AG04449 (cell line): ENCODE measurements around the gene KANSL1.
"Not testable (repeated sequence)": the region's sequence is repeated elsewhere in the genome, so short reads cannot be mapped to it uniquely, and the experiment has no call there.

Source experiments
- CTCF ChIA-PET: fragments of 350-600 bp; formaldehyde crosslinking; extraction: SDS; loops from one replicate; lab custom pipeline; 2021; ENCODE audit warnings: antibody characterized with exemption; lab: Yijun Ruan, JAX
- POLR2A ChIA-PET: fragments of 400-600, 350-600 bp; formaldehyde crosslinking; extraction: SDS; loops from one replicate; lab custom pipeline; 2020; ENCODE audit warnings: antibody characterized with exemption, inconsistent platforms; lab: Yijun Ruan, JAX
- DNase-seq: peaks from one replicate; pipeline ENCODE4 v3.0.0-alpha.2; 2010; ENCODE audit warnings: low read depth, low spot score
- H3K4me3 ChIP-seq: 2 replicates; pipeline ENCODE4 v1.5.1; 2011; ENCODE audit warnings: low read depth, mild to moderate bottlenecking, control low read depth, low read length
- CTCF ChIP-seq: IDR thresholded peaks from one replicate; pipeline ENCODE4 v1.5.1; 2011; ENCODE audit warnings: mild to moderate bottlenecking, moderate library complexity, low read length, control low read depth, inconsistent platforms; ENCODE audit not compliant: insufficient read depth; ENCODE audit errors: missing control alignments

The KANSL1 gene

GRCh38 chr17:46088595-46088994 lies 104.6 kb downstream of the KANSL1 start:
- no peak for DNase-seq
- ChIA-PET CTCF (interaction anchor here (0.9 to 2.2 kb wide), 2 partner anchors 10 kb away, joined by 3 to 6 read pairs; no protein-coding TSS in a partner anchor), POLR2A (no interaction called here)
- no peak for TF ChIP-seq CTCF
- H3K4me3 ChIP-seq, result no peak overlapping the region

- CTCF ChIA-PET, result interaction anchor here (2.2 kb wide), 1 partner anchor 9 kb away, joined by 6 read pairs; no protein-coding TSS in a partner anchor
- POLR2A ChIA-PET, DNase-seq, H3K4me3 ChIP-seq: not testable (repeated sequence)
Observed at GRCh38 chr17:46087871-46088270, 105.4 kb downstream of the KANSL1 start.

- CTCF ChIA-PET, result no interaction called here
- H3K4me3 ChIP-seq, result no peak overlapping the region
- POLR2A ChIA-PET, result no interaction called here
- DNase-seq, result no peak
- TF ChIP-seq CTCF, result no peak
Observed at GRCh38 chr17:46086821-46087220, 106.4 kb downstream of the KANSL1 start.

GRCh38 chr17:46085522-46085921 lies 107.7 kb downstream of the KANSL1 start:
- ChIA-PET POLR2A (no interaction called here), CTCF (no interaction called here)
- no peak overlapping the region for H3K4me3 ChIP-seq
- DNase-seq, result no peak
- TF ChIP-seq CTCF, result no peak

- ChIA-PET POLR2A (no interaction called here), CTCF (interaction anchor here (1.6 to 1.9 kb wide), 2 partner anchors 9 to 38 kb away, joined by 4 to 6 read pairs; no protein-coding TSS in a partner anchor)
- no peak for TF ChIP-seq CTCF
- H3K4me3 ChIP-seq, result no peak overlapping the region
- no peak for DNase-seq
Observed at GRCh38 chr17:46082257-46082656, 111.0 kb downstream of the KANSL1 start.

- POLR2A ChIA-PET, result no interaction called here
- H3K4me3 ChIP-seq, result no peak overlapping the region
- TF ChIP-seq CTCF, result no peak
- DNase-seq, result no peak
- CTCF ChIA-PET, result interaction anchor here (1.9 kb wide), 1 partner anchor 37 kb away, joined by 6 read pairs; no protein-coding TSS in a partner anchor
Observed at GRCh38 chr17:46081018-46081320, 112.3 kb downstream of the KANSL1 start.
